ENCODE data around the gene ZNF331.

The ZNF331 gene

DNA sequence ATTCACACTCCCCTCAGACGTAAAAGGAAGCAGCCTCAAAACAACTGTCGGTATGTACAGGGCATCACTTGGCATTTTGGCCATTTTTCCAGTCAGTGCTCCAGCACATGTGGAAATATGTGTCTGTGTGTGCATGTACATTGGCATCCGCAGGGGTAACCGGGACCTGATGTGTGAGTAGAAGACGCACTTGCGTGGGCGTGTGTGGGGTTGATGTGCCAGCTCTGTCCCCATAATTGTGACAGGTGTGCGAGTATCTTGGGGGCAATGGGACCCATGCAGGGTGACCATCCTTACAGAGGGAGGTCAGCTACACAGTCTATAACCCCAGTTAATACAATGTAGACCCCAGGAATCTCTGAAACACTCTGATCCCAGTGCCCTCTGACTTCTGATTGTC, 7.3 kb upstream of the ZNF331 start:
- no peaks in the 10 kb centered on the region for H3K4me1 ChIP-seq (ENCODE audit: control insufficient read depth, insufficient read depth, low read length)
- CTCF ChIA-PET, result no interaction called here
- no peaks in the 10 kb centered on the region for H3K9me3 ChIP-seq (ENCODE audit: control insufficient read depth, insufficient read depth, low read depth, low read length)
- POLR2A ChIA-PET, result interaction anchor here (0.6 kb wide), 1 partner anchor 10 kb away, joined by 3 read pairs; no protein-coding TSS in a partner anchor
- TF ChIP-seq ZNF747 (tag by site-specific recombination; IDR thresholded peaks at IDR 0.05) (no peak), ZNF791 (tag by site-specific recombination; IDR thresholded peaks at IDR 0.05) (no peak), ZNF138 (tag by site-specific recombination; IDR thresholded peaks at IDR 0.05; ENCODE audit: borderline replicate concordance) (no peak), ZNF10 (tag by site-specific recombination; IDR thresholded peaks at IDR 0.05) (no peak), ZNF239 (tag by site-specific recombination; IDR thresholded peaks at IDR 0.05) (no peak)
- TF ChIP-seq, protein P1, sequence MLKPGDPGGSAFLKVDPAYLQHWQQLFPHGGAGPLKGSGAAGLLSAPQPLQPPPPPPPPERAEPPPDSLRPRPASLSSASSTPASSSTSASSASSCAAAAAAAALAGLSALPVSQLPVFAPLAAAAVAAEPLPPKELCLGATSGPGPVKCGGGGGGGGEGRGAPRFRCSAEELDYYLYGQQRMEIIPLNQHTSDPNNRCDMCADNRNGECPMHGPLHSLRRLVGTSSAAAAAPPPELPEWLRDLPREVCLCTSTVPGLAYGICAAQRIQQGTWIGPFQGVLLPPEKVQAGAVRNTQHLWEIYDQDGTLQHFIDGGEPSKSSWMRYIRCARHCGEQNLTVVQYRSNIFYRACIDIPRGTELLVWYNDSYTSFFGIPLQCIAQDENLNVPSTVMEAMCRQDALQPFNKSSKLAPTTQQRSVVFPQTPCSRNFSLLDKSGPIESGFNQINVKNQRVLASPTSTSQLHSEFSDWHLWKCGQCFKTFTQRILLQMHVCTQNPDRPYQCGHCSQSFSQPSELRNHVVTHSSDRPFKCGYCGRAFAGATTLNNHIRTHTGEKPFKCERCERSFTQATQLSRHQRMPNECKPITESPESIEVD (tag by site-specific recombination; IDR thresholded peaks at IDR 0.05), result no peak
- H3K4me3 ChIP-seq (ENCODE audit: low read depth, low read length), result no peak overlapping the region
- no peak overlapping the region for H3K27ac ChIP-seq (ENCODE audit: extremely low read depth, low read depth, low read length)
- H3K36me3 ChIP-seq (ENCODE audit: control insufficient read depth in 2 of 2, insufficient read depth in 1 of 2, low read length in 2 of 2), result peaks cover 0 to 29% of the 10 kb centered on the region in 2 experiments

DNA sequence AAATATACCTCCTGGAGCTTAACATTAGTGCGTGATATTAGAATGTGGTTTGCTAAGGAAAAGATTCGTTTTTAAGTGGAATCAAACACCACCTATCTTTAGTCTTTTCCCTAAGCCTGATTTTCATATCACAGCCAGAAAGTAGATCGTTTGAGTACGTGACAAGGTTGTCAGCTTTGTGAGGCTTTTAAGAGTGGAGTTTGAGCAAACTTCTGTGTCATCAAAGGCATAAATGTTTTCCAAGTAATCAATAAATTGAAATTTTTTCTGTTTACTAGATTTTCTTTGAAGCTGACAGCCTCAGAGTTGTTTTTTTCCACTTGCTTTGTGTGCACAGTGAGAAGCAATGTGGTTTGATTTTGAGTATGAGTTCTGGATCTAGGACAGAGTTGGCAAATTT, 6.5 kb upstream of the ZNF331 start:
- no peak overlapping the region for H3K27ac ChIP-seq (ENCODE audit: extremely low read depth, low read depth, low read length)
- no peak for TF ChIP-seq ZNF514 (tag by site-specific recombination; IDR thresholded peaks at IDR 0.05)
- TF ChIP-seq, protein P2, sequence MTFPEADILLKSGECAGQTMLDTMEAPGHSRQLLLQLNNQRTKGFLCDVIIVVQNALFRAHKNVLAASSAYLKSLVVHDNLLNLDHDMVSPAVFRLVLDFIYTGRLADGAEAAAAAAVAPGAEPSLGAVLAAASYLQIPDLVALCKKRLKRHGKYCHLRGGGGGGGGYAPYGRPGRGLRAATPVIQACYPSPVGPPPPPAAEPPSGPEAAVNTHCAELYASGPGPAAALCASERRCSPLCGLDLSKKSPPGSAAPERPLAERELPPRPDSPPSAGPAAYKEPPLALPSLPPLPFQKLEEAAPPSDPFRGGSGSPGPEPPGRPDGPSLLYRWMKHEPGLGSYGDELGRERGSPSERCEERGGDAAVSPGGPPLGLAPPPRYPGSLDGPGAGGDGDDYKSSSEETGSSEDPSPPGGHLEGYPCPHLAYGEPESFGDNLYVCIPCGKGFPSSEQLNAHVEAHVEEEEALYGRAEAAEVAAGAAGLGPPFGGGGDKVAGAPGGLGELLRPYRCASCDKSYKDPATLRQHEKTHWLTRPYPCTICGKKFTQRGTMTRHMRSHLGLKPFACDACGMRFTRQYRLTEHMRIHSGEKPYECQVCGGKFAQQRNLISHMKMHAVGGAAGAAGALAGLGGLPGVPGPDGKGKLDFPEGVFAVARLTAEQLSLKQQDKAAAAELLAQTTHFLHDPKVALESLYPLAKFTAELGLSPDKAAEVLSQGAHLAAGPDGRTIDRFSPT (tag by site-specific recombination; IDR thresholded peaks at IDR 0.05), result no peak
- no peak for TF ChIP-seq ZNF23 (tag by site-specific recombination; IDR thresholded peaks at IDR 0.05; ENCODE audit: borderline replicate concordance)
- TF ChIP-seq ZNF266 (tag by site-specific recombination; IDR thresholded peaks at IDR 0.05; ENCODE audit: low read depth), result no peak
- no peak for TF ChIP-seq ZNF416 (tag by site-specific recombination; IDR thresholded peaks at IDR 0.05)
- TF ChIP-seq ZNF169 (tag by site-specific recombination; IDR thresholded peaks at IDR 0.05), result no peak
- TF ChIP-seq, protein P3, sequence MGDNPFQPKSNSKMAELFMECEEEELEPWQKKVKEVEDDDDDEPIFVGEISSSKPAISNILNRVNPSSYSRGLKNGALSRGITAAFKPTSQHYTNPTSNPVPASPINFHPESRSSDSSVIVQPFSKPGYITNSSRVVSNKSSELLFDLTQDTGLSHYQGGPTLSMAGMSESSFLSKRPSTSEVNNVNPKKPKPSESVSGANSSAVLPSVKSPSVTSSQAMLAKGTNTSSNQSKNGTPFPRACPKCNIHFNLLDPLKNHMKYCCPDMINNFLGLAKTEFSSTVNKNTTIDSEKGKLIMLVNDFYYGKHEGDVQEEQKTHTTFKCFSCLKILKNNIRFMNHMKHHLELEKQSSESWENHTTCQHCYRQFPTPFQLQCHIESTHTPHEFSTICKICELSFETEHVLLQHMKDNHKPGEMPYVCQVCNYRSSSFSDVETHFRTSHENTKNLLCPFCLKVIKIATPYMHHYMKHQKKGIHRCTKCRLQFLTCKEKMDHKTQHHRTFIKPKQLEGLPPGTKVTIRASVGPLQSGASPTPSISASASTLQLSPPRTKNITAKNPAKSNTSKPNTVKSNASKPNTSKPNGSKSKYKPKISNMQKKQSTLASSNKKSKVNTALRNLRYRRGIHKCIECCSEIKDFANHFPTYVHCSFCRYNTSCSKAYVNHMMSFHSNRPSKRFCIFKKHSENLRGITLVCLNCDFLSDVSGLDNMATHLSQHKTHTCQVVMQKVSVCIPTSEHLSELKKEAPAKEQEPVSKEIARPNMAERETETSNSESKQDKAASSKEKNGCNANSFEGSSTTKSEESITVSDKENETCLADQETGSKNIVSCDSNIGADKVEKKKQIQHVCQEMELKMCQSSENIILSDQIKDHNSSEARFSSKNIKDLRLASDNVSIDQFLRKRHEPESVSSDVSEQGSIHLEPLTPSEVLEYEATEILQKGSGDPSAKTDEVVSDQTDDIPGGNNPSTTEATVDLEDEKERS (tag by site-specific recombination; IDR thresholded peaks at IDR 0.05), result no peak
- TF ChIP-seq ZNF302 (tag by site-specific recombination; IDR thresholded peaks at IDR 0.05; ENCODE audit: low read depth), result no peak
- no peak for TF ChIP-seq ZNF701 (tag by site-specific recombination; IDR thresholded peaks at IDR 0.05)
- no peak for TF ChIP-seq SALL2 (tag by site-specific recombination; IDR thresholded peaks at IDR 0.05; ENCODE audit: borderline replicate concordance)
- TF ChIP-seq, protein P4, sequence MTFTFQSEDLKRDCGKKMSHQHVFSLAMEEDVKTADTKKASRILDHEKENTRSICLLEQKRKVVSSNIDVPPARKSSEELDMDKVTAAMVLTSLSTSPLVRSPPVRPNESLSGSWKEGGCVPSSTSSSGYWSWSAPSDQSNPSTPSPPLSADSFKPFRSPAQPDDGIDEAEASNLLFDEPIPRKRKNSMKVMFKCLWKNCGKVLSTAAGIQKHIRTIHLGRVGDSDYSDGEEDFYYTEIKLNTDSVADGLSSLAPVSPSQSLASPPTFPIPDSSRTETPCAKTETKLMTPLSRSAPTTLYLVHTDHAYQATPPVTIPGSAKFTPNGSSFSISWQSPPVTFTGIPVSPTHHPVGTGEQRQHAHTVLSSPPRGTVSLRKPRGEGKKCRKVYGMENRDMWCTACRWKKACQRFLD (tag by site-specific recombination; IDR thresholded peaks at IDR 0.05), result no peak
- TF ChIP-seq ZFP3 (tag by site-specific recombination; IDR thresholded peaks at IDR 0.05; ENCODE audit: low read depth), result no peak
- TF ChIP-seq ZNF629 (tag by site-specific recombination; IDR thresholded peaks at IDR 0.05), result no peak
- TF ChIP-seq OVOL3 (tag by site-specific recombination; IDR thresholded peaks at IDR 0.05), result no peak
- no peak for TF ChIP-seq ZNF24 (tag by site-specific recombination; IDR thresholded peaks at IDR 0.05)
- ChIA-PET CTCF (interaction anchor here (1.5 kb wide), 1 partner anchor 261 kb away, joined by 3 read pairs; no protein-coding TSS in a partner anchor), POLR2A (no interaction called here)
- H3K36me3 ChIP-seq (ENCODE audit: control insufficient read depth in 2 of 2, insufficient read depth in 1 of 2, low read length in 2 of 2), result peaks cover 0 to 23% of the 10 kb centered on the region in 2 experiments
- H3K4me1 ChIP-seq (ENCODE audit: control insufficient read depth, insufficient read depth, low read length), result no peaks in the 10 kb centered on the region
- H3K4me3 ChIP-seq (ENCODE audit: low read depth, low read length), result no peak overlapping the region
- H3K9me3 ChIP-seq (ENCODE audit: control insufficient read depth, insufficient read depth, low read depth, low read length), result no peaks in the 10 kb centered on the region
